SK-N-SH (cell line): ENCODE data around the gene RHBDF2. TPM values are rescaled to one million over a fixed set of nuclear protein-coding genes. Genes with fewer than 3 reads are reported as not detected.

Experiments
- CTCF ChIA-PET: fragments of 300-600, 350-600 bp; formaldehyde crosslinking; extraction: SDS; loops from one replicate; lab custom pipeline; 2021; lab: Yijun Ruan, JAX
- POLR2A ChIA-PET: fragments of 350-600 bp; sonication (Branson Sonifier 250); formaldehyde crosslinking; extraction: SDS; loops from one replicate; lab custom pipeline; 2020; ENCODE audit warnings: antibody characterized with exemption, inconsistent platforms; lab: Yijun Ruan, JAX
- DNase-seq: peaks from one replicate; pipeline ENCODE4 v3.0.0; 2012
- H2AFZ ChIP-seq: fragments of 200-600 bp; sonication (generic); 2 replicates; pipeline ENCODE4 v1.8.1; 2016; ENCODE audit warnings: antibody characterized with exemption, mild to moderate bottlenecking, low read depth
- H3F3A ChIP-seq: fragments of 200-600 bp; sonication (generic); replicated peaks from 2 replicates; pipeline ENCODE3; 2016; ENCODE audit warnings: antibody characterized with exemption, mild to moderate bottlenecking; ENCODE audit not compliant: insufficient read depth
- H3K27ac ChIP-seq, 2 experiments: fragments of 200-500 bp in 1 of 2; fragments of 200-600 bp in 1 of 2; sonication (Bioruptor generic) in 1 of 2; sonication (generic), shearing (Covaris generic) in 1 of 2; 2 replicates each; pipeline versions ENCODE4 v1.5.1 to v1.6.1; 2014 to 2016; ENCODE audit warnings: low read depth in 2 of 2, inconsistent platforms in 1 of 2, low read length in 1 of 2, mild to moderate bottlenecking in 1 of 2, mixed read lengths in 1 of 2
- H3K27me3 ChIP-seq: fragments of 200-600 bp; sonication (generic), shearing (Covaris generic); 2 replicates; pipeline ENCODE4 v1.6.1; 2016; ENCODE audit warnings: mixed run types; ENCODE audit not compliant: insufficient read depth
- H3K36me3 ChIP-seq, 2 experiments: fragments of 200-500 bp in 1 of 2; fragments of 200-600 bp in 1 of 2; sonication (Bioruptor generic) in 1 of 2; sonication (generic) in 1 of 2; replicated peaks in 1 of 2; 2 replicates each; pipeline versions ENCODE3 to v1.5.1; 2014 to 2016; ENCODE audit warnings: low read length in 1 of 2, mild to moderate bottlenecking in 1 of 2; ENCODE audit not compliant: insufficient read depth in 2 of 2, control insufficient read depth in 1 of 2
- H3K4me1 ChIP-seq, 2 experiments: fragments of 200-500 bp in 1 of 2; fragments of 200-600 bp in 1 of 2; sonication (Bioruptor generic) in 1 of 2; sonication (generic), shearing (Covaris generic) in 1 of 2; 2 replicates each; pipeline versions ENCODE4 v1.5.1 to v1.6.1; 2014 to 2016; ENCODE audit warnings: low read depth in 1 of 2, low read length in 1 of 2, mixed run types in 1 of 2; ENCODE audit not compliant: insufficient read depth in 2 of 2, control insufficient read depth in 1 of 2
- H3K4me2 ChIP-seq: fragments of 200-600 bp; sonication (generic), shearing (Covaris generic); 2 replicates; pipeline ENCODE4 v1.6.1; 2017; ENCODE audit warnings: mixed run types
- H3K4me3 ChIP-seq, 2 experiments: fragments of 200-500 bp in 1 of 2; fragments of 200-600 bp in 1 of 2; sonication (Bioruptor generic) in 1 of 2; sonication (generic), shearing (Covaris generic) in 1 of 2; 2 replicates each; pipeline versions ENCODE4 v1.5.1 to v1.8.1; 2014 to 2016; ENCODE audit warnings: low read depth in 2 of 2, inconsistent platforms in 1 of 2, low read length in 1 of 2, mild to moderate bottlenecking in 1 of 2, mixed read lengths in 1 of 2, moderate library complexity in 1 of 2
- H3K79me2 ChIP-seq: fragments of 200-600 bp; sonication (generic); 2 replicates; pipeline ENCODE4 v1.8.1; 2017; ENCODE audit warnings: mild to moderate bottlenecking; ENCODE audit not compliant: insufficient read depth
- H3K9ac ChIP-seq: fragments of 200-600 bp; sonication (generic); 2 replicates; pipeline ENCODE4 v1.6.1; 2017; ENCODE audit warnings: mixed run types
- H3K9me2 ChIP-seq: fragments of 200-600 bp; sonication (generic); 2 replicates; pipeline ENCODE4 v1.6.1; 2017; ENCODE audit warnings: mixed run types
- H3K9me3 ChIP-seq: fragments of 200-600 bp; sonication (generic); 2 replicates; pipeline ENCODE4 v1.6.1; 2017; ENCODE audit warnings: mixed run types, mild to moderate bottlenecking, moderate library complexity
- H4K20me1 ChIP-seq: fragments of 200-600 bp; sonication (generic); 2 replicates; pipeline ENCODE4 v1.6.1; 2017; ENCODE audit warnings: mild to moderate bottlenecking, mixed run types; ENCODE audit not compliant: insufficient read depth
- CHD2 ChIP-seq: fragments of 150-350 bp; IDR thresholded peaks from 2 replicates; pipeline ENCODE4 v1.6.1; 2018; ENCODE audit warnings: low read length; ENCODE audit not compliant: partially characterized antibody
- ELF1 ChIP-seq: IDR thresholded peaks from 2 replicates; pipeline ENCODE4 v1.4.0; 2012
- EZH2phosphoT487 ChIP-seq: fragments of 200-600 bp; sonication (generic); IDR thresholded peaks from 2 replicates; pipeline ENCODE4 v1.6.1; 2017; ENCODE audit warnings: low read depth, mixed run types, mild to moderate bottlenecking, antibody characterized with exemption, moderate library complexity, borderline replicate concordance
- FOSL2 ChIP-seq: IDR thresholded peaks from 2 replicates; pipeline ENCODE4 v1.4.0; 2012; ENCODE audit warnings: low read depth, mild to moderate bottlenecking, moderate library complexity, borderline replicate concordance
- FOXM1 ChIP-seq: IDR thresholded peaks from 2 replicates; pipeline ENCODE4 v1.4.0; 2012; ENCODE audit warnings: low read depth, mild to moderate bottlenecking
- GABPA ChIP-seq: IDR thresholded peaks from 2 replicates; pipeline ENCODE4 v1.4.0; 2012; ENCODE audit warnings: low read depth, mild to moderate bottlenecking
- GATA2 ChIP-seq: sonication (generic); formaldehyde crosslinking; IDR thresholded peaks from 2 replicates; pipeline ENCODE4 v1.5.0; 2020; ENCODE audit warnings: mild to moderate bottlenecking, missing genetic modification reagents
- POLR2AphosphoS5 ChIP-seq: IDR thresholded peaks from 2 replicates; pipeline ENCODE4 v1.6.1; 2012; ENCODE audit warnings: low read depth, low read length
- RAD21 ChIP-seq: IDR thresholded peaks from 2 replicates; pipeline ENCODE4 v1.6.1; 2012; ENCODE audit warnings: mild to moderate bottlenecking, low read length
- RCOR1 ChIP-seq: fragments of 150-350 bp; IDR thresholded peaks from 2 replicates; pipeline ENCODE4 v1.6.1; 2017; ENCODE audit warnings: antibody characterized with exemption, low read length
- RFX5 ChIP-seq: IDR thresholded peaks from 2 replicates; pipeline ENCODE4 v1.6.1; 2012; ENCODE audit warnings: mild to moderate bottlenecking, improper control_type of control experiment, low read length
- RXRA ChIP-seq: IDR thresholded peaks from 2 replicates; pipeline ENCODE4 v1.4.0; 2012; ENCODE audit warnings: low read depth, mild to moderate bottlenecking, borderline replicate concordance
- SIN3A ChIP-seq: IDR thresholded peaks from 2 replicates; pipeline ENCODE4 v1.6.1; 2012; ENCODE audit warnings: low read depth, mild to moderate bottlenecking, low read length, moderate library complexity, borderline replicate concordance
- SMC3 ChIP-seq: IDR thresholded peaks from 2 replicates; pipeline ENCODE4 v1.6.1; 2012; ENCODE audit warnings: low read depth, low read length, improper control_type of control experiment
- TAF1 ChIP-seq: IDR thresholded peaks from 2 replicates; pipeline ENCODE4 v1.6.1; 2012; ENCODE audit warnings: low read depth, mild to moderate bottlenecking, low read length, moderate library complexity, borderline replicate concordance
- TEAD4 ChIP-seq: IDR thresholded peaks from 2 replicates; pipeline ENCODE4 v1.4.0; 2012; ENCODE audit warnings: mild to moderate bottlenecking, borderline replicate concordance; ENCODE audit not compliant: insufficient read depth
- YY1 ChIP-seq: IDR thresholded peaks from 2 replicates; pipeline ENCODE4 v1.4.0; 2012; ENCODE audit warnings: low read depth, mild to moderate bottlenecking
- WGBS: methylation state at CpG from one replicate; pipeline ENCODE4 v1.1.6; 2017; ENCODE audit warnings: low lambda C conversion rate; 5-methylcytosine and 5-hydroxymethylcytosine counted together
- polyA plus RNA-seq, 3 experiments: library from polyadenylated mRNA; depleted of rRNA; stranded (reverse); fragments of >200 nt; gene quantifications; 2 replicates each; pipeline ENCODE4 v1.2.3, GENCODE V29; 2012
- TF ChIP-seq, protein P1 (sequence below): fragments of 200-600 bp; sonication (generic); IDR thresholded peaks from 2 replicates; pipeline ENCODE4 v1.6.1; 2017; ENCODE audit warnings: antibody characterized with exemption, mild to moderate bottlenecking, moderate library complexity
- TF ChIP-seq, protein P2 (sequence below): IDR thresholded peaks from 2 replicates; pipeline ENCODE4 v1.6.1; 2012; ENCODE audit warnings: mild to moderate bottlenecking, low read depth, low read length, moderate library complexity
- TF ChIP-seq, protein P3 (sequence below): IDR thresholded peaks from 2 replicates; pipeline ENCODE4 v1.4.0; 2012; ENCODE audit warnings: low read depth, borderline replicate concordance
- TF ChIP-seq, protein P4 (sequence below): IDR thresholded peaks from 2 replicates; pipeline ENCODE4 v1.4.0; 2012; ENCODE audit warnings: low read depth, borderline replicate concordance
- TF ChIP-seq, protein P5 (sequence below): fragments of 150-350 bp; IDR thresholded peaks from 2 replicates; pipeline ENCODE4 v1.6.1; 2017; ENCODE audit warnings: antibody characterized with exemption, low read length, low read depth, borderline replicate concordance

Gene RHBDF2
- polyA plus RNA-seq, 1 of the 3 experiments (the other 2 are of a cell fraction), result 16.1 TPM

DNA sequence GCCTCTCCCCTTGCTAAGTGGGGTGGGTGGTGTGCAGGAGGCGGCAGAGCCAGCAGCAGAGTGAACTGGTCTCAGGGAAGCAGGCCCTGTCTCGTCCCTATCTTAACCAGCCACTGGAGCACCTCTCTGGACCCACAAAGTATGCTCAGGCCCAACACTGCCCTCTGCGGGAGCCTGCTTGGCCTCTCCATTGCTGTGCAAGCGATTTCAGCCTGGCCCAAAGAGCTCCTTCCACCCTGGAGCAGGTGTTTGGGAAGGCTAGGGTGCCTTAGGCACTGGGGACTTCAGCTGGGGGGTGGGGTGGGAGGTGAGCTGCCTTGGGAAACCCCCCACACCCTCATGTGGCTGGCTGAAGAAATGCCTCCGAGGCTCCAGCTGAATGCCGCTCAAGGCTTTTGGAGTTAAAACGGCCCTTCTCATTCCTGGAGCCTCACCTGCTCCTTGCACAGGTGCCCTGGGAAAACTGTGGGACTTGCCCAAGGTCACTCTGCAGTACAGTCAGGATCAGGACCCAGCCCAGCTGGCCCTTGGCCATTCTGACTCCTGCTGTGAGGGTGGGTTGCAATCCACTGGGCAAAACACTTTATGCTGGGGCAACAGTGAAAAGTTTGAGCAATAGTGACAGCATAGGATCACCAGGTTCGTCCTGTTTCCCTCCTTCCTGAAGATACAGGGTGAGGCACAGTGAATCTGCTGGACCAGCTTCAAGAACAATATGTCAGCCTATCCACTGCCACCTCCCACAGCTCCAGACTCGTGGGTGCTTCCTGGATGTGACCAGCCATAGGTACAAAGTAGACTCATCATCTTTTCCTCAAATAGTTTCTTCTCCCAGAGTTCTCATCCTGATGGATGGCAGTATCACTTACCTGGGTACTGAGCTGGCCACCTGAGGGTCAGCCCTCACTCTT is 42.4 kb downstream of the RHBDF2 start:
- Histone ChIP-seq H3K36me3 (no peaks in the 10 kb centered on the region), H3F3A (peaks cover 2% of the 10 kb centered on the region), H3K9me3 (no peaks in the 10 kb centered on the region), H3K27ac (no peak overlapping the region), H2AFZ (no peak overlapping the region), H3K9ac (no peak overlapping the region), H4K20me1 (no peaks in the 10 kb centered on the region), H3K4me3 (no peak overlapping the region), H3K27me3 (no peaks in the 10 kb centered on the region), H3K4me2 (no peak overlapping the region), H3K4me1 (no peaks in the 10 kb centered on the region; a peak in 1 of 4 replicates), H3K79me2 (no peaks in the 10 kb centered on the region), H3K9me2 (no peaks in the 10 kb centered on the region)
- DNase-seq, result peak; percentile 79
- ChIA-PET POLR2A (interaction anchor here (1.1 to 1.5 kb wide), 3 partner anchors 39 to 86 kb away, joined by 3 to 6 read pairs (median 4); no protein-coding TSS in a partner anchor), CTCF (interaction anchor here (0.6 to 56.8 kb wide), 43 partner anchors 12 to 340 kb away, joined by 3 to 1687 read pairs (median 4); partner anchors contain the start of genes AANAT, RHBDF2, SPHK1 and ST6GALNAC2)
- 62% methylated on average over 7 of the region's 9 CpGs for WGBS
- TF ChIP-seq, protein P1, sequence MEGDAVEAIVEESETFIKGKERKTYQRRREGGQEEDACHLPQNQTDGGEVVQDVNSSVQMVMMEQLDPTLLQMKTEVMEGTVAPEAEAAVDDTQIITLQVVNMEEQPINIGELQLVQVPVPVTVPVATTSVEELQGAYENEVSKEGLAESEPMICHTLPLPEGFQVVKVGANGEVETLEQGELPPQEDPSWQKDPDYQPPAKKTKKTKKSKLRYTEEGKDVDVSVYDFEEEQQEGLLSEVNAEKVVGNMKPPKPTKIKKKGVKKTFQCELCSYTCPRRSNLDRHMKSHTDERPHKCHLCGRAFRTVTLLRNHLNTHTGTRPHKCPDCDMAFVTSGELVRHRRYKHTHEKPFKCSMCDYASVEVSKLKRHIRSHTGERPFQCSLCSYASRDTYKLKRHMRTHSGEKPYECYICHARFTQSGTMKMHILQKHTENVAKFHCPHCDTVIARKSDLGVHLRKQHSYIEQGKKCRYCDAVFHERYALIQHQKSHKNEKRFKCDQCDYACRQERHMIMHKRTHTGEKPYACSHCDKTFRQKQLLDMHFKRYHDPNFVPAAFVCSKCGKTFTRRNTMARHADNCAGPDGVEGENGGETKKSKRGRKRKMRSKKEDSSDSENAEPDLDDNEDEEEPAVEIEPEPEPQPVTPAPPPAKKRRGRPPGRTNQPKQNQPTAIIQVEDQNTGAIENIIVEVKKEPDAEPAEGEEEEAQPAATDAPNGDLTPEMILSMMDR, result peak; percentile 51
- TF ChIP-seq, protein P2, sequence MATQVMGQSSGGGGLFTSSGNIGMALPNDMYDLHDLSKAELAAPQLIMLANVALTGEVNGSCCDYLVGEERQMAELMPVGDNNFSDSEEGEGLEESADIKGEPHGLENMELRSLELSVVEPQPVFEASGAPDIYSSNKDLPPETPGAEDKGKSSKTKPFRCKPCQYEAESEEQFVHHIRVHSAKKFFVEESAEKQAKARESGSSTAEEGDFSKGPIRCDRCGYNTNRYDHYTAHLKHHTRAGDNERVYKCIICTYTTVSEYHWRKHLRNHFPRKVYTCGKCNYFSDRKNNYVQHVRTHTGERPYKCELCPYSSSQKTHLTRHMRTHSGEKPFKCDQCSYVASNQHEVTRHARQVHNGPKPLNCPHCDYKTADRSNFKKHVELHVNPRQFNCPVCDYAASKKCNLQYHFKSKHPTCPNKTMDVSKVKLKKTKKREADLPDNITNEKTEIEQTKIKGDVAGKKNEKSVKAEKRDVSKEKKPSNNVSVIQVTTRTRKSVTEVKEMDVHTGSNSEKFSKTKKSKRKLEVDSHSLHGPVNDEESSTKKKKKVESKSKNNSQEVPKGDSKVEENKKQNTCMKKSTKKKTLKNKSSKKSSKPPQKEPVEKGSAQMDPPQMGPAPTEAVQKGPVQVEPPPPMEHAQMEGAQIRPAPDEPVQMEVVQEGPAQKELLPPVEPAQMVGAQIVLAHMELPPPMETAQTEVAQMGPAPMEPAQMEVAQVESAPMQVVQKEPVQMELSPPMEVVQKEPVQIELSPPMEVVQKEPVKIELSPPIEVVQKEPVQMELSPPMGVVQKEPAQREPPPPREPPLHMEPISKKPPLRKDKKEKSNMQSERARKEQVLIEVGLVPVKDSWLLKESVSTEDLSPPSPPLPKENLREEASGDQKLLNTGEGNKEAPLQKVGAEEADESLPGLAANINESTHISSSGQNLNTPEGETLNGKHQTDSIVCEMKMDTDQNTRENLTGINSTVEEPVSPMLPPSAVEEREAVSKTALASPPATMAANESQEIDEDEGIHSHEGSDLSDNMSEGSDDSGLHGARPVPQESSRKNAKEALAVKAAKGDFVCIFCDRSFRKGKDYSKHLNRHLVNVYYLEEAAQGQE, result no peak
- TF ChIP-seq RCOR1, result 0 out of 2 replicates have a peak, but pooled peaks have one; percentile 7
- TF ChIP-seq SMC3, result peak; percentile 81
- no peak for TF ChIP-seq FOXM1
- no peak for TF ChIP-seq GABPA
- TF ChIP-seq CHD2, result no peak
- TF ChIP-seq, protein P3, sequence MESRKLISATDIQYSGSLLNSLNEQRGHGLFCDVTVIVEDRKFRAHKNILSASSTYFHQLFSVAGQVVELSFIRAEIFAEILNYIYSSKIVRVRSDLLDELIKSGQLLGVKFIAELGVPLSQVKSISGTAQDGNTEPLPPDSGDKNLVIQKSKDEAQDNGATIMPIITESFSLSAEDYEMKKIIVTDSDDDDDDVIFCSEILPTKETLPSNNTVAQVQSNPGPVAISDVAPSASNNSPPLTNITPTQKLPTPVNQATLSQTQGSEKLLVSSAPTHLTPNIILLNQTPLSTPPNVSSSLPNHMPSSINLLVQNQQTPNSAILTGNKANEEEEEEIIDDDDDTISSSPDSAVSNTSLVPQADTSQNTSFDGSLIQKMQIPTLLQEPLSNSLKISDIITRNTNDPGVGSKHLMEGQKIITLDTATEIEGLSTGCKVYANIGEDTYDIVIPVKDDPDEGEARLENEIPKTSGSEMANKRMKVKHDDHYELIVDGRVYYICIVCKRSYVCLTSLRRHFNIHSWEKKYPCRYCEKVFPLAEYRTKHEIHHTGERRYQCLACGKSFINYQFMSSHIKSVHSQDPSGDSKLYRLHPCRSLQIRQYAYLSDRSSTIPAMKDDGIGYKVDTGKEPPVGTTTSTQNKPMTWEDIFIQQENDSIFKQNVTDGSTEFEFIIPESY, result no peak
- no peak for TF ChIP-seq POLR2AphosphoS5
- no peak for TF ChIP-seq RFX5
- no peak for TF ChIP-seq YY1
- TF ChIP-seq GATA2 (CRISPR knock-in tag), result no peak
- TF ChIP-seq FOSL2, result no peak
- no peak for TF ChIP-seq RXRA
- TF ChIP-seq TEAD4, result no peak
- TF ChIP-seq RAD21, result peak; percentile 81
- TF ChIP-seq, protein P4, sequence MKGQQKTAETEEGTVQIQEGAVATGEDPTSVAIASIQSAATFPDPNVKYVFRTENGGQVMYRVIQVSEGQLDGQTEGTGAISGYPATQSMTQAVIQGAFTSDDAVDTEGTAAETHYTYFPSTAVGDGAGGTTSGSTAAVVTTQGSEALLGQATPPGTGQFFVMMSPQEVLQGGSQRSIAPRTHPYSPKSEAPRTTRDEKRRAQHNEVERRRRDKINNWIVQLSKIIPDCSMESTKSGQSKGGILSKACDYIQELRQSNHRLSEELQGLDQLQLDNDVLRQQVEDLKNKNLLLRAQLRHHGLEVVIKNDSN, result no peak
- no peak for TF ChIP-seq EZH2phosphoT487
- no peak for TF ChIP-seq TAF1
- no peak for TF ChIP-seq ELF1
- TF ChIP-seq, protein P5, sequence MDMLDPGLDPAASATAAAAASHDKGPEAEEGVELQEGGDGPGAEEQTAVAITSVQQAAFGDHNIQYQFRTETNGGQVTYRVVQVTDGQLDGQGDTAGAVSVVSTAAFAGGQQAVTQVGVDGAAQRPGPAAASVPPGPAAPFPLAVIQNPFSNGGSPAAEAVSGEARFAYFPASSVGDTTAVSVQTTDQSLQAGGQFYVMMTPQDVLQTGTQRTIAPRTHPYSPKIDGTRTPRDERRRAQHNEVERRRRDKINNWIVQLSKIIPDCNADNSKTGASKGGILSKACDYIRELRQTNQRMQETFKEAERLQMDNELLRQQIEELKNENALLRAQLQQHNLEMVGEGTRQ, result no peak
- no peak for TF ChIP-seq SIN3A
